K562 (cell line): ENCODE data around the gene USP10. TPM values are rescaled to one million over a fixed set of nuclear protein-coding genes. Genes with fewer than 3 reads are reported as not detected.

Source experiments
- ARID4B ChIP-seq: sonication (generic); formaldehyde crosslinking; IDR thresholded peaks from 2 replicates; pipeline ENCODE4 v1.8.0; 2022; ENCODE audit warnings: mild to moderate bottlenecking, missing genetic modification reagents
- ATF6 ChIP-seq: sonication (generic); formaldehyde crosslinking; IDR thresholded peaks from 2 replicates; pipeline ENCODE4 v1.4.0; 2020; ENCODE audit warnings: mild to moderate bottlenecking, missing genetic modification reagents
- BRD4 ChIP-seq: fragments of 200-600 bp; sonication (generic); IDR thresholded peaks from 2 replicates; pipeline ENCODE4 v1.6.1; 2017; ENCODE audit warnings: inconsistent platforms
- CBFA2T2 ChIP-seq: fragments of 450-650 bp; conservative IDR thresholded peaks from 2 replicates; pipeline ENCODE4 v1.6.1; 2017; ENCODE audit warnings: mild to moderate bottlenecking
- CBX3 ChIP-seq, 2 experiments: IDR thresholded peaks; 1 replicate in 1 of 2; 2 replicates in 1 of 2; pipeline ENCODE4 v1.6.1; 2012; ENCODE audit warnings: inconsistent platforms in 2 of 2, low read length in 2 of 2, borderline replicate concordance in 1 of 2, control low read depth in 1 of 2
- CXXC5 ChIP-seq: fragments of 250-450 bp; sonication (Bioruptor Pico); IDR thresholded peaks from 2 replicates; pipeline ENCODE4 v1.8.0; 2022; ENCODE audit warnings: inconsistent platforms, mild to moderate bottlenecking, moderate library complexity
- E4F1 ChIP-seq: fragments of 250-450 bp; sonication (Bioruptor Pico); IDR thresholded peaks from 2 replicates; pipeline ENCODE4 v1.5.0; 2021; ENCODE audit warnings: mild to moderate bottlenecking, borderline replicate concordance
- ESRRA ChIP-seq: fragments of 450-650 bp; IDR thresholded peaks from 2 replicates; pipeline ENCODE4 v1.6.1; 2014; ENCODE audit warnings: low read depth, mild to moderate bottlenecking, moderate library complexity, borderline replicate concordance
- HLTF ChIP-seq: fragments of 450-650 bp; IDR thresholded peaks from 2 replicates; pipeline ENCODE4 v1.6.1; 2016
- HNRNPH1 ChIP-seq: fragments of 200-400 bp; formaldehyde crosslinking; optimal IDR thresholded peaks from 2 replicates; pipeline ENCODE3; 2017; ENCODE audit warnings: low read depth, mild to moderate bottlenecking, low read length, moderate library complexity
- MED1 ChIP-seq: sonication (generic); formaldehyde crosslinking; IDR thresholded peaks from 2 replicates; pipeline ENCODE4 v1.8.1; 2023; ENCODE audit warnings: missing genetic modification reagents, borderline replicate concordance
- MTA2 ChIP-seq: fragments of 450-650 bp; IDR thresholded peaks from 2 replicates; pipeline ENCODE4 v1.6.1; 2016; ENCODE audit warnings: low read depth
- POLR2H ChIP-seq: IDR thresholded peaks from 2 replicates; pipeline ENCODE4 v1.6.1; 2016; ENCODE audit warnings: missing genetic modification characterization, low read depth, mild to moderate bottlenecking, control low read depth, missing compliant biosample characterization, moderate library complexity
- SNRNP70 ChIP-seq: fragments of 200-400 bp; formaldehyde crosslinking; optimal IDR thresholded peaks from 2 replicates; pipeline ENCODE3; 2017; ENCODE audit warnings: low read depth, low read length
- THRAP3 ChIP-seq: fragments of 450-650 bp; IDR thresholded peaks from 2 replicates; pipeline ENCODE4 v1.6.1; 2016; ENCODE audit warnings: mild to moderate bottlenecking, inconsistent platforms, borderline replicate concordance
- TOE1 ChIP-seq, 2 experiments: fragments of 450-650 bp in 1 of 2; sonication (generic) in 1 of 2; formaldehyde crosslinking in 1 of 2; IDR thresholded peaks; 2 replicates each; pipeline versions ENCODE4 v1.7.1 to v1.8.0; 2016 to 2022; ENCODE audit warnings: borderline replicate concordance in 2 of 2, mild to moderate bottlenecking in 2 of 2, antibody characterized with exemption in 1 of 2, inconsistent platforms in 1 of 2, low read depth in 1 of 2, missing genetic modification reagents in 1 of 2, moderate library complexity in 1 of 2
- XRCC4 ChIP-seq: IDR thresholded peaks from one replicate; pipeline ENCODE4 v1.6.1; 2011; ENCODE audit not compliant: insufficient read depth, insufficient read length; ENCODE audit errors: extremely low read depth
- ZNF217 ChIP-seq: sonication (generic); formaldehyde crosslinking; IDR thresholded peaks from 2 replicates; pipeline ENCODE4 v1.8.0; 2022; ENCODE audit warnings: mild to moderate bottlenecking, missing genetic modification reagents
- ZNF354B ChIP-seq: fragments of 250-450 bp; sonication (Bioruptor Pico); IDR thresholded peaks from 2 replicates; pipeline ENCODE4 v1.4.0; 2020
- ZNF77 ChIP-seq: fragments of 250-450 bp; sonication (Bioruptor Pico); IDR thresholded peaks from 2 replicates; pipeline ENCODE4 v1.5.0; 2020
- polyA plus RNA-seq, 8 experiments: library from polyadenylated mRNA; depleted of rRNA in 4 of 8; stranded (reverse) in 5 of 8; unstranded in 3 of 8; fragments of >200 nt; fragmentation: Nextera tagmentation in 2 of 8; fragmentation: Illumina TruSeq in 1 of 8; extraction: Ambion mirVana in 2 of 8; extraction: Trizol in 1 of 8; gene quantifications; 2 replicates each; pipeline versions ENCODE4 v1.2.1 to v1.2.3, GENCODE V29; 2011 to 2014; ENCODE audit warnings: inconsistent platforms in 1 of 8, missing spikeins in 1 of 8
- total RNA-seq, 7 experiments: library from RNA; depleted of rRNA in 6 of 7; stranded (reverse); fragments of >200 nt in 6 of 7; fragmentation: Illumina TruSeq in 2 of 7; extraction: Trizol in 2 of 7; gene quantifications; 2 replicates each; pipeline versions ENCODE4 v1.2.1 to v1.2.3, GENCODE V29; 2011 to 2021; ENCODE audit warnings: low replicate concordance in 1 of 7

Gene USP10
- total and polyA plus RNA-seq, 9 of the 15 experiments (the other 6 are each of a cell fraction or from before 2014, with no cell fraction given): 61.7 to 197 (median 116) TPM

DNA sequence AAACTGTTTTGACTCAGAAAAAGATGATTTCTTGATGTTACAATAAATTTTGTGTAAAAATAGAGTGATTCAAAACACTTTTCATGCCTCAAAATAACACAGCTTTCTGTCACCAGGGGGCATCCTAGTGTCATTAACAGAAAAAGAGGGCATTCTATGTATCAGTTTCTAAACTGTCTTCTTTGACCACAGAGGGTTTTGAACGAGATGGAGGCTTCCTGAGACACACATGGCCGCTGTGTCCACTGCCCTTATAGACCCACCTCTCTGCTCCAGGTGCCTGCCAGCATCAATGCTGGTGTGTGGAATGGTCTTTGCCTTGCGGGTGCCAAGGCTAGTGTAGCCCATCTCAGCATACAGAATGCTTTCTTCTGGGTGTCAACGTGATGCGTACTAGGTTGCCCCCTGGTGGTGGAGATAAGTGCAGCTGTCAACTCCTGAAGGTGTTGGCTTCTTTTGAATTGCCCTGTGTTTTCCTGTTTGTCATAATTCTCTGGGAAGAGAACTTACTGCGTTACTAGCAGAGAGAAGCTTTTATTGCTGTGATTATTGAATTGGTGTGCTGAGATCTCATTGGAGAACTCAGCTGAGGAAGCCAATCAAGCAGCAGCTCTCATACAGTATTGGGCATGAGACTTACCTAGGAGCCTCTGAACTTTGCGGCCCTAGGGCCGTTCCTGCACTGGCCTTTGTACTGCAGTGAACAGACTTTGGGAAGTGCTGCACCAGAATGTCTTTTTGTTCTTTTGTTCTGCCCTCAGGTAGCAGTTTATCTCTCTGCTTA, 38.6 kb downstream of the USP10 start (continued):
- TF ChIP-seq BRD4: no peak
- no peak for TF ChIP-seq ARID4B
- no peak for TF ChIP-seq ZNF77 (CRISPR knock-in tag)
- TF ChIP-seq CBX3 (IDR thresholded peaks at IDR 0.05; ENCODE audit: borderline replicate concordance in 1 of 2, low read length in 2 of 2): peak in 1 of 2 experiments; percentile 46; a peak in 1 of 3 replicates
- no peak for TF ChIP-seq MTA2
- no peak for TF ChIP-seq CXXC5 (CRISPR knock-in tag)
- no peak for TF ChIP-seq HLTF
- TF ChIP-seq THRAP3: no peak
- no peak for TF ChIP-seq CBFA2T2
- no peak for TF ChIP-seq SNRNP70
- no peak for TF ChIP-seq HNRNPH1
- TF ChIP-seq ESRRA: 0 out of 2 replicates have a peak, but pooled peaks have one; percentile 11
- no peak for TF ChIP-seq XRCC4
- no peak for TF ChIP-seq ZNF354B (CRISPR knock-in tag)
- TF ChIP-seq E4F1 (CRISPR knock-in tag): no peak
- no peak for TF ChIP-seq ZNF217 (CRISPR knock-in tag)
- no peak for TF ChIP-seq POLR2H (tag)
- TF ChIP-seq ATF6 (CRISPR knock-in tag): no peak
- TF ChIP-seq MED1 (CRISPR knock-in tag): no peak
- peak; percentile 45; the same call in 1 of the 2 replicates for TF ChIP-seq TOE1 (IDR thresholded peaks at IDR 0.05; ENCODE audit: borderline replicate concordance)
- TF ChIP-seq TOE1 (CRISPR knock-in tag; IDR thresholded peaks at IDR 0.05; ENCODE audit: borderline replicate concordance, low read depth): no peak
